ENCODE results near the gene ATP5F1C. TPM values are rescaled to one million over a fixed set of nuclear protein-coding genes. Genes with fewer than 3 reads are reported as not detected.

Gene ATP5F1C
- total RNA-seq, 2 donors from 2014 or later: 127 to 148 TPM

DNA sequence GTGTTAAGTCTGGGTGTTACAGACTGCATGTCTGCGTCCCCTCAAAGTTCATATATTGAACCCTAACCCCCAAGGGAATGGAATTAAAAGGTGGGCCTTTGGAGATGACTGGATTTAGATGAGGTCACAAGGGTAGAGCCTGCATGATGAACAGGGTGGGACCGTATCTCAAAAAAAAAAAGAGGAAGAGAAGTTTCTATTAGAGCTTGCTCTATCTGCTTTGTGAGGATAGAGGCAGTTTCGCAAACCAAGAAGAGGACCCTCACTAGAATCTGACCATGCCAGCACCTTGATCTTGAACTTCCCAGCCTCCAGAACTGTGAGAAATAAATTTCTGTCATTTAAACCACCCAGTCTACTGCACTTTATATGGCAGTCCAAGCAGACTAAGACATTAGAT lies 1.5 kb upstream of the ATP5F1C start:
- WGBS, 2 donors: 67 to 90% methylated on average over 3 of the region's 3 CpGs
- DNase-seq (no peak), ATAC-seq (no peak)
- Histone ChIP-seq H3K4me1 (peaks cover 46% of the 10 kb centered on the region), H3K27ac (no peak overlapping the region), H3K9me3 (no peaks in the 10 kb centered on the region), H3K36me3 (replicated peaks in 1 of 2; ENCODE audit: insufficient read depth in 1 of 2, low read depth in 2 of 2) (no peaks in the 10 kb centered on the region), H3K27me3 (no peaks in the 10 kb centered on the region), H3K4me3 (no peak overlapping the region)
- no peak for TF ChIP-seq POLR2A (IDR thresholded peaks at IDR 0.05)
- TF ChIP-seq, protein P1, sequence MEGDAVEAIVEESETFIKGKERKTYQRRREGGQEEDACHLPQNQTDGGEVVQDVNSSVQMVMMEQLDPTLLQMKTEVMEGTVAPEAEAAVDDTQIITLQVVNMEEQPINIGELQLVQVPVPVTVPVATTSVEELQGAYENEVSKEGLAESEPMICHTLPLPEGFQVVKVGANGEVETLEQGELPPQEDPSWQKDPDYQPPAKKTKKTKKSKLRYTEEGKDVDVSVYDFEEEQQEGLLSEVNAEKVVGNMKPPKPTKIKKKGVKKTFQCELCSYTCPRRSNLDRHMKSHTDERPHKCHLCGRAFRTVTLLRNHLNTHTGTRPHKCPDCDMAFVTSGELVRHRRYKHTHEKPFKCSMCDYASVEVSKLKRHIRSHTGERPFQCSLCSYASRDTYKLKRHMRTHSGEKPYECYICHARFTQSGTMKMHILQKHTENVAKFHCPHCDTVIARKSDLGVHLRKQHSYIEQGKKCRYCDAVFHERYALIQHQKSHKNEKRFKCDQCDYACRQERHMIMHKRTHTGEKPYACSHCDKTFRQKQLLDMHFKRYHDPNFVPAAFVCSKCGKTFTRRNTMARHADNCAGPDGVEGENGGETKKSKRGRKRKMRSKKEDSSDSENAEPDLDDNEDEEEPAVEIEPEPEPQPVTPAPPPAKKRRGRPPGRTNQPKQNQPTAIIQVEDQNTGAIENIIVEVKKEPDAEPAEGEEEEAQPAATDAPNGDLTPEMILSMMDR (IDR thresholded peaks at IDR 0.05): no peak
- intact Hi-C loops (cut with DNase I): no loop called here

DNA sequence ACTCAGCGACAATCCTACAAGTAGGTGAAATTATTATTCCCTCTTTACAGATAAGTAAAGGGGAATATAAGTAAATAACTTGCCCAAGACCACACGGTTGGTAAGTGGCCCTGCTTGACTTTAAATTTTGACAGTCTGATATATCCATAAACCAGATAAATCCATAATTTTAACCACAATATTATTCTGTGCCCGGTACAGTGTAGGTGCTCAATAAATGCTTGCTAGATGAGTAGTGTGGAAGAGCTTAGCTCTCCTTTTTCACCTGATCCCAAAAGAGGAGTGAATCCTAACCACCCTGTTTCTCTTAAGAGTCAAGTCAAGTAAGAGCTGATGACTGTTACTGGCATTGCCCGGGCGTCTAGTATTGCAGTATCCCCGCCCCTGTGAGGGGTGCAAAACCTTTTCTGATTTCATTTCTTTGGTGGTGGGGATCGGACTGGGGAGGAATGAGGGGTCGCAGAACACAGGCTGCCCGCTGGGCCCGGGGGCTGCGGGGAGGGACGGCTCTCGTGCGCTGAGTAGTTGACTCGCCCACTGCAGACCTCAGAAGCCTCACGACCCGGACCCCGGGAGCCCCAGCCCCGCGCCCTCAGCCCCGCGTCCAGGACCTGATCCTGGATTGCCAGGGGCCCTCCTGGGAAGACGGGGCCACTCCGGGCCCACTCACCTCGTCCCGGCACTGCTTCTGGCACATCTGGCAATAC lies 674 bp upstream of the ATP5F1C start:
- Histone ChIP-seq H3K4me1 (peaks cover 55% of the 10 kb centered on the region), H3K36me3 (replicated peaks in 1 of 2; ENCODE audit: insufficient read depth in 1 of 2, low read depth in 2 of 2) (no peaks in the 10 kb centered on the region), H3K9me3 (no peaks in the 10 kb centered on the region), H3K27me3 (no peaks in the 10 kb centered on the region), H3K4me3 (peak overlapping the region; percentile 77 to 91), H3K27ac (peak overlapping the region; percentile 16 to 89 (median 68))
- ATAC-seq (peak; percentile 20), DNase-seq (no peak)
- intact Hi-C loops (cut with DNase I): no loop called here
- 2 to 5% methylated on average over 8 to 26 of the region's 26 CpGs for WGBS, 2 donors
- no peak for TF ChIP-seq POLR2A (IDR thresholded peaks at IDR 0.05)
- TF ChIP-seq, protein P1 (IDR thresholded peaks at IDR 0.05): no peak

DNA sequence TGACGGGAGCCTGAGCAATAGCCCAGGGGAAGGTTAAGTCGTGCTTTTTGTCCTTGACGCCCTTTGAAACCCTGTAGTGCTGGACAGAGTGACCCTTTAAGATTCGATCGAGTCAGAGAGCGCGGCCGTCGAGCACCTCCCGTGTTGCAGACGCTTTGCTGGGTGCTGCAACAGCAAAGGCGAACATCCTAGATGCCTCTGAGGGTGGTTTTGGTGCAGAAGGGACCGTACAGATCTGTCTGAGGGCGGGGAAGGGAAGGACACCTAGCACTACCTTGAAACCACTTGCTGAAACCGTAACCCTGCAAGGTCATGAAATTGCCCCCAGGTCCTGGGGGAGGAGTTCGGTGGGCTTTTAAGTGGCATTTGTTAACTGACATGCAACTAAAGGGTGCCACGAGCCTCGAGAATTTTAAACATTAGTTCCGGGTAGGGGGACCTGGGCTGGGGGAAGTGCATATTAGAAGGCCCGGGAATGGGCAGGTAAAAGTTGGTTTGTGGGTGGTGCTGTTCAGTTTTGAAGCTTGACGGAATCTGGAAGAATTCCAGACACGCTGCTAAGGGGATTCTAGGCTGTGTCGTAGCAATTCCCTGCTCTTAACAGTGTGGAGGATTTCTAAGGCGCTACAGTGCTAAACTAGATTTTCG lies 786 bp downstream of the ATP5F1C start:
- peaks cover 69% of the 10 kb centered on the region for H3K4me1 ChIP-seq
- DNase-seq: peak; percentile 26 to 58 (median 32)
- H3K4me3 ChIP-seq: peak overlapping the region; percentile 71 to 91
- ATAC-seq: peak; percentile 5
- H3K27ac ChIP-seq: peak overlapping the region; percentile 70 to 89 (median 84)
- intact Hi-C loops (cut with DNase I): no loop called here
- H3K9me3 ChIP-seq: no peaks in the 10 kb centered on the region
- H3K36me3 ChIP-seq (replicated peaks in 1 of 2; ENCODE audit: insufficient read depth in 1 of 2, low read depth in 2 of 2): no peaks in the 10 kb centered on the region
- no peaks in the 10 kb centered on the region for H3K27me3 ChIP-seq
- 1 to 2% methylated on average over 22 to 25 of the region's 25 CpGs for WGBS, 2 donors
- TF ChIP-seq, protein P1 (IDR thresholded peaks at IDR 0.05): no peak
- TF ChIP-seq POLR2A (IDR thresholded peaks at IDR 0.05): no peak

DNA sequence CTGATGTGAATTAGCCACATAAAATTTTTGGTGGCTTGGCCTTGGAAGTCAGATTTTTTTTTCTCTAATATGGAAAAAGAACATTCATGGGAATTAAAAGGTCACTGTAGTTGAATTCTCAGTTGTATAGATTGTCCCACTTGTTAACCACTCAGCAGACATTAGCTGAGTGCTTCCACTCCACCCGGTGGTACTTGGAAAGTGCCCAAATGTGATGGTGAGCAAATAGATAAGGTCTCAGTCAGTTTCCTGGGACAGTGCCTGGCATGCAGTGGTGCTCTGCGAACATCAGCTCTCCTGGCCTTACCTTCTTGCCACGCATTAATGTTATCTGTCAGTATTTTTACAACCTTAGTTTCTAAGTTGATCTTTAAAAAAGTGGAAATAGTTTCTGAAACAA lies 1.4 kb downstream of the ATP5F1C start:
- Histone ChIP-seq H3K4me3 (peak overlapping the region in 1 of 2 donors; percentile 91), H3K27ac (peak overlapping the region in 3 of 4 donors; percentile 70 to 89 (median 89)), H3K36me3 (replicated peaks in 1 of 2; ENCODE audit: insufficient read depth in 1 of 2, low read depth in 2 of 2) (no peaks in the 10 kb centered on the region), H3K27me3 (no peaks in the 10 kb centered on the region), H3K4me1 (peaks cover 75% of the 10 kb centered on the region), H3K9me3 (no peaks in the 10 kb centered on the region)
- no peak for ATAC-seq
- WGBS, 2 donors: 11 to 19% methylated on average over 3 of the region's 3 CpGs
- peak in 2 of 4 donors; percentile 17 for DNase-seq
- no peak for TF ChIP-seq POLR2A (IDR thresholded peaks at IDR 0.05)
- TF ChIP-seq, protein P1 (IDR thresholded peaks at IDR 0.05): no peak
- intact Hi-C loops (cut with DNase I): no loop called here

Measured in body of pancreas (tissue), 4 donors.